T follicular helper cell (primary cell): ENCODE results near the gene GABRA1.

Experiments used
- DNase-seq: peaks from one replicate; pipeline ENCODE4 v3.0.0-alpha.2; 2020; ENCODE audit warnings: low read depth
- total RNA-seq, 2 experiments: gene quantifications; one replicate each; lab custom pipeline; 2026; lab: John Stamatoyannopoulos, UW

Gene GABRA1
- 0 to 0.04 reads per million in 2 experiments for total RNA-seq

DNA sequence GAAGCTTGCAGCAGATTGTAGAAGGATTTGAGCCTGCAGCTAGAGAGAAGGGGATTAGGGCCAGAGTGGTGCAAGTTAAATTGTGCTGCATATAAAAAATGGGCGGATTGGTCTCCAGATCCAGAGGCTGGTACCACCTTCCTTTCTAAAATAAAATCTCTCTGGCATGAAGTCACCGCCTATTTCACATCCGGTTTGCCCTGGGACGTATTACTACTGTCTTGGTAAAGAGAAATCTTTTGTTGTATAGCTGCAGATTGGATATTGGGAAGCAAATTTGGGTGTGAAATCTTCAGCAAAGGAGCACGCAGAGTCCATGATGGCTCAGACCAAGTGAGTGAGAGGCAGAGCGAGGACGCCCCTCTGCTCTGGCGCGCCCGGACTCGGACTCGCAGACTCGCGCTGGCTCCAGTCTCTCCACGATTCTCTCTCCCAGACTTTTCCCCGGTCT is at the start of gene GABRA1:
GABRA1 (plus strand) TSS at position 180 of the 451 bp plus-strand sequence. CDS start 2,691 bp downstream, outside the sequence.
- no peak for DNase-seq

DNA sequence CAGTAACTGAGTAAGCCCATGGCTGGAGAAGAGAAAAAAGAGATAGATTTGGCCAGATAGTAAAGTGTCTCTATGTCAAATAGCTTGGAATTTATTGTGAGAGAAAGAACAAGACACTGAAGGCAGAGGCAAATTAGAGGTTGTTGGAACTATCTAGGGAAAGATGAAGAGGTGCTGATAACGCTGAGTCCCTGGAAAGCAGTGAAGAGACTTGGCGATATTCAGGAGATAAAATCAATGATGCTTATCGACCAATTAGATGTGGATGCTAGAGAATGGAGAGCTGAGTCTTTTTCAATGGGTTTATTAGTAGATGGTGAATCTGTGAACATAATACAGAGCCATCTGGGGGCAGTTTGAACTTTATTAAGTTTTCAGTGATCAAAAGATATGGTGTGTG is 48.6 kb upstream of the GABRA1 start:
- no peak for DNase-seq

DNA sequence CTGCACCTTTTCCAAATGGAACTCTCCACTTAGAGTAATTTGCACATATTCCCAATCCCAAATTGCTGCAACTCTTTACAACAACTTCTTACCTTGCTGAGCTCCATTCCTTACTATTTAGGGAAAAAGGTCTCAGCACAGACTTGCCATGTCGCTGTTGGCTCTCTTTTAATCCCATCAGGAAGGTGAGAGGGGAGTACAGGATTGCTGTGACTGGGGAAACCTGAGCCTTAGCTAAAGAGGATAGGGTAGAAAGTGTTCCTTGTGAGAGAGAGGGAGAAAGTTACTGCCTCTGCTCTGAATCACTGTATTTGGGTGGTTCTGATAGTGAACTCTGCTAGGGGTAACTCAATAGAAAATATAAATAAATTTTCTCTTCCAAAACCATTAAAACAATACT is 43.7 kb upstream of the GABRA1 start:
- DNase-seq, result no peak

DNA sequence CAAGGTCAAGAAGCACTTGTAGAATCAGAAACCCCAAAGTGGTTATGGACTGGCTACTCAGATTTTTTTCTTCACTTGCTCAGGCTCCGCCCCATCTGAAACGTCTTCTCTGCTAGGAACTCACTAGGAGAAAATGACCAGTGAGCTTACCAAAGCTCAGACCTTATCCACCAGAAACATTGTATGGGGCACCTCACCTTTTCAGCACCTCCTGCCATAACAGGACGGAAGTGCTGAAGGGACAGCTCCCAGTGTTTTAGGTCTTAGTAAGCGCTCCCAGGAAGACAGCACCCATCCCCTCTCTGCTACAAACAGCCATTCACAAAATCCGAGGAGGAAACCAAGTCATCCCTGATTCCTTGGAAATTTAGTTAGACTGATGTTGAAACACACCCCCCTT is 1.2 kb upstream of the GABRA1 start:
- DNase-seq, result no peak

DNA sequence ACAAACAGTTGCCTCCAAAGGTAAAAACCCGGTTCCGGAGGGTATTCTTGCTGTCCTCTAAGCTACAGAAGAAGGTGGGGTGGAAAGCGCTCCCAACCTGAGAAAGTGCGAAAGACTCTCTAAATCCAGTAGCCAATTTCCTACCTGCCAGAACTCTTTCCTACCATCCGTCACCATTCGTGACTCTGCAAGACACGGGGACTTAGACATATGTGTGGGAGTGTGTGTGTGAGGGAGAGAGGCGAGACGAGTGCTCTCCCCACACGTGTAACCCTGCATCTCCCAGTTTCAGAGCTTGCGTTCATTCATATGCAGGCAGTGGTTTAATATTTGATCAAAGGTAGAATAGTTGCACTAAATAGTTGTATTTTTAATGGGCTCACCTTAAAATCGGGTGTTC is 473 bp upstream of the GABRA1 start:
- no peak for DNase-seq

DNA sequence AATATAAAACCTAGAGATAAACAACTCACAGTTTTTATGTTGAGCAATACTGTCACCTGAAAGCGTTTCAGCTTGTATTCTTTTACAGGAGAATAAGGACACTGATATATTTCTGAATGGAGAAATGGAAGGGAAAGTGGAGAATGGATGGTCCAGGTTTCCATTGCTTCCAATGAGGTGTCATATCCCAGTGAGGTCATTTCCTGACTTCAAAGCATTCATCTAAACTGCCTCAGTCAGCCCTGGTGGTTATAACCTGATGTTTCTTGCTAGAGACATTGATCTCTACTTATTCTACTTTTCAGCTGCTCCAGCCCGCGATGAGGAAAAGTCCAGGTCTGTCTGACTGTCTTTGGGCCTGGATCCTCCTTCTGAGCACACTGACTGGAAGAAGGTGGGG is 2.6 kb downstream of the GABRA1 start:
- DNase-seq, result no peak

DNA sequence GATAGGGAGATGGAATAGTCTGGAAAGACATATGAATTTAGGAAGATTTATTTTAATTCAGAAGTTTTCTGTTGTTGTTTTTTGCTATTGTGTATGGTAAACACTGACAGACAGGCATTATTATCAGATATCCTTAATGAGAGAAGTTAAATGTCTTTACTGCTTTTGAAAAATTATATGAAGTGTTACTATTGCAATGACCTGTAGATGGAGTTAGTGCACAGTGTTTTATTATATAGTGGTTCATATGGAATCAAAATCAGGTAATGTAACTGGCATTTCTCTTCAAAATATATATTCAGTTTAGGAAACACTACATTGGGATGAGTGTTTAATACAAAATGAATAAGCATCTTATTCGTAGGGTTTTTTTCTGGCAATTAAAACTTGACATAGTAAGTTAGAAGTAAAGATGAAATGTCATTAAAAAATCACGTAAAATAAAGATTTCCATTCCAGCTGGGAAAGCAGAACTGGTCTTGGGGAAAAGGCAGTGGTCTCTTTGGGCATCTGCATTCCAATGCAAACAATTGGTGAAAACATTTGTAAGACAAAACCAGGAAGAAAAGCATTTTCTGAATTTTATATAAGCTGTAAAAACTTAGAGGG is 3.9 kb downstream of the GABRA1 start:
- DNase-seq, result no peak

DNA sequence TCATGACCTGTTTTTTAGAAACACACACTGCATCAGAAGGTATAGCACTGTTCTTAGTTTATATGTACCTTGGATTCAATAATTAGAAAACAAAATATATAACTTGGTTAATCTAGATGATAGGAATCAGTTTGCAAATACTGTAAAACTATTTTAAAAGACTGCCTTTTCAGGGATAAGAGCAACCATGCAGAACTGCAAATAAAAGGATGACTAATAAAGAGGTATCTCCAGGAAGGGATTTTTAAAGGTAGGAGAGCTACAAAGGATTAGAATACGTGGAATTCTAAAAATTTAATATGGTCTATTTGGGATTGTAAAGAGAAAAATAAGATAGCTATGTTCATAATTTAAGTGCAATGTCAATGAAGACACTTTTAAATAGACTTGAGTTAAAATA is 9.4 kb downstream of the GABRA1 start:
- DNase-seq, result no peak

DNA sequence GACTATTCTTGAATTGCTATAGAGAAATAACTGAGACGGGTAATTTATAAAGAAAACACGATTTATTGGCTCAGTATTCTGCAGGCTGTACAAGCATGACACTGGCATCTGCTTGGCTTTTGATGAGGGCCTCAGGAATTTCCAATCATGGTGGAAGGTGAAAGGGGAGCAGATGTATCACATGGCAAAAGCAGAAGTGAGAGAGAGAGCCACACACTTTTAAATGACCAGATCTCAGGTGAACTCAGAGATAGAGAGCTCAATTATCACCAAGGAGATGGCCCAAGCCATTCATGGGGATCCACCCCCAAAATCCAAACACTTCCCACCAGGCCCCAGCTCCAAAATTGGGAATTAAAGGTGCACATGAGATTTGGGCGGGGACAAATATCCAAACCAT is 15.3 kb downstream of the GABRA1 start:
- no peak for DNase-seq

DNA sequence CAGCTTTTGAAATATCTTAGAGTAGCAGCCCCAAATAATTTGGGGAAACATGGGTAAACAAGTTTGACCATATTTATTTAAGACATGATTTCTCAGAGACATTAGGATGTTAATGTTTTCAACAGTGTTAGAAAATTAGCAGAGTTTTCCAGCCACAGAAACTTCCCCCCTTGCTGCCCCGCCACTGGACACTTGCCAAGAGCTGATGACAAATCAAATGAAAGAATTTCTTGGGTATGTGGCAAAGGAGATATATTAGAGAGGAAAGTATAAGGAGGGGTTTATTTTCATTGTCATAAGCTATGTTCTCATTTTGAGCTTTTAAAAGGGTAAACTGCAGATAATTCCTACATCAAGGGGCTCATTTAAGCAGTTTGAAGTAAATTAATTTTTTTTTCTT is 15.9 kb downstream of the GABRA1 start:
- no peak for DNase-seq

DNA sequence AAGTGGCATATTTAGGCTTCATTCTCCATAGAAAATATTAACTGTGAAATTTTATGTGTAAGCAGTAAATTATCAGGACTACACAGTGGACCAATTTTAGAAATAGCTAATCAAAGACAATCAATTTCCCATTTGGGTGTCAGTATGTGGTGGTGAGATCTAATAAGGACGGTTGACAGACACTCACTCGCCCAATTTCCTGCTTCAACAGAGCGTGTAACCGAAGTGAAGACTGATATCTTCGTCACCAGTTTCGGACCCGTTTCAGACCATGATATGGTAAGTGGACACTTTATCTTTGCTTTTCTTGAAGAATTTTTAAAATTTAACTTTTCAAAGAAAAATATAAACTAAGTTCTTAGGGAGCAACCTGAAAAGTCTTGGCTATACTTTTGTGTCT is 17.6 kb downstream of the GABRA1 start:
- no peak for DNase-seq

DNA sequence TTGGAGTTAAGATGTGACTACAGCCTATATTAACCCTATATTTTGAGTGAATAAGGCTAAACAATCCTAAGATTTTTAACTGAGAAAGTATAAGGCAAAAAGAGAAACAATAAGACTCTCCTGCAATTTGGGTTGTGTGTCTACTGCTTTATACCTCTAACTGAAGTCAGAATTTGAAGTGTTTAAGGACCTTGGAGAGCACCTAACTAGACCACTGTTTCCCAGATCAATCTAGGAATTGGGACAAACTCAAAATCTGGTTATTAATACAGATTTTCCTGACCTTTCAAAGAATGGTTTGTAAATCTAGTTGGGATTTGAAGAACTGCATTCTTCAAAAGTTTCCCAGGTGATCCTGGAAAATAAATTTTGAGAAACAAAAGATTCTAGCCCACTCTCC is 42.1 kb downstream of the GABRA1 start:
- no peak for DNase-seq

DNA sequence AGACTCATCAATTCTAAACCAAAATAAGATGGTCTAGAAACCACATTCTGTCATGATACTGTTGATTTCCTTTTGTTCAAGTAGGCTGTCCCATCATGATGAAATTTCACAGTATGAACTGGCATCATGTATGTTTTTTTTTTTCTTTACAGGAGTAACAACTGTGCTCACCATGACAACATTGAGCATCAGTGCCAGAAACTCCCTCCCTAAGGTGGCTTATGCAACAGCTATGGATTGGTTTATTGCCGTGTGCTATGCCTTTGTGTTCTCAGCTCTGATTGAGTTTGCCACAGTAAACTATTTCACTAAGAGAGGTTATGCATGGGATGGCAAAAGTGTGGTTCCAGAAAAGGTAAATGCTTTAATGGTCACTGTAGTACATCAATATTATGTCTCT is 47.6 kb downstream of the GABRA1 start:
- DNase-seq, result no peak

DNA sequence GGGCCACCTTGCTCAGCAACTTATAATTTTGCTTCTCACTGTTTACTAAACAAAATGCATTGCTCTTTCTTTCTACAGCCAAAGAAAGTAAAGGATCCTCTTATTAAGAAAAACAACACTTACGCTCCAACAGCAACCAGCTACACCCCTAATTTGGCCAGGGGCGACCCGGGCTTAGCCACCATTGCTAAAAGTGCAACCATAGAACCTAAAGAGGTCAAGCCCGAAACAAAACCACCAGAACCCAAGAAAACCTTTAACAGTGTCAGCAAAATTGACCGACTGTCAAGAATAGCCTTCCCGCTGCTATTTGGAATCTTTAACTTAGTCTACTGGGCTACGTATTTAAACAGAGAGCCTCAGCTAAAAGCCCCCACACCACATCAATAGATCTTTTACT is 49.1 kb downstream of the GABRA1 start:
- no peak for DNase-seq

DNA sequence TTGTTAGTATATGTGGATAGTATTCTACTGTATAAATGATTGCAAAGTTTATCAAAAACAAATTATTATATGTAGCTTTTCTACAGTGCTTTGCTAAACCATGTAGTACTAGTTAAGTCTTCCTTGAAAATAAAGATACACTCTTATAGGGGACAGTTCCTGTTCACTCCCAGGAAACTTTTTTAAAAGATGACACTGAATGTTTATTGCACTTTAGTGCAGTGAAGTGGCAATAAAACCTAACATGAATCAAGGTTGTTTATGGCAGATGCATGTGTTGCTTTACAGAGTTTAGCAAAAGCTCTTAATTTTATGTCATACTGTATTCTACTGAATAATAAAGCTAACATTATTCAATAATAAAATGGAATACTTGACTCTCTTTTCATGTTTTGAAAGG is 51.7 kb downstream of the GABRA1 start:
- DNase-seq, result no peak

DNA sequence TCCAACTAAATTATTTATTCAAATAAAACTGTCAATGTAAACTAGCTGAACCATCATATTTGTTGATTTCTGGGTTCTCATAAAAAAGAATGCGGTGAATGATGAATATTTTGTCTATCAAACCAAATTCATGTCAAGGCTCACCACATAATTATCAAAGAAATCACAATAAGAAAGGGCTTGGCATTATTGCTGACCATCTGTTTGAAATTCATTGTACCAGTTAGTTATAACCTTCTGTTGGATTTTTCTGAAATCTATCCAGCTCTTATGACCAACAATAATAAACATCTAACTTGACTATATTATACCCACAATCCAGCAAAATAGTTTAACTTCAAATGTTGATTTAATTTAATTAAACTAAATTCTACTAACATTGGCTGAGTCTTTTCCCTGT is 53.1 kb downstream of the GABRA1 start:
- no peak for DNase-seq

DNA sequence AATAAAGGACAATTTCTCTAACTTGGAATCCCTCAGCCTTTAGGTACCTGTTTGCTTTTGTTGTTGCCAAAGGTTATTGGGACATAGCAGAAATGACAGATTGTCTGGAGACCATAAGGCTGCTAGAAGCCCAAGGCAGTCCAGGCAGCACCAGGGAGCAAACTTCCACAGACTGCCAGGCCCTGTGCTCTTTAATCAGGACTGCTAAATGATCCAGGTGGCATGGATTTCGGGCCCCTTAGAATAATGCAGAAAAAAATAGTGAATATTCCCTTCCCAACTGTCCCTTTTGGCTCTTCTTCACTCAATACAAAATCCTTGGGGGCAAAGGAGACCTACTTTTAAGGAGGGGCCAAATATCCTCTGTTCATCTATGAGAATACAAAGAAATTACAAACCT is 73.9 kb downstream of the GABRA1 start:
- no peak for DNase-seq

DNA sequence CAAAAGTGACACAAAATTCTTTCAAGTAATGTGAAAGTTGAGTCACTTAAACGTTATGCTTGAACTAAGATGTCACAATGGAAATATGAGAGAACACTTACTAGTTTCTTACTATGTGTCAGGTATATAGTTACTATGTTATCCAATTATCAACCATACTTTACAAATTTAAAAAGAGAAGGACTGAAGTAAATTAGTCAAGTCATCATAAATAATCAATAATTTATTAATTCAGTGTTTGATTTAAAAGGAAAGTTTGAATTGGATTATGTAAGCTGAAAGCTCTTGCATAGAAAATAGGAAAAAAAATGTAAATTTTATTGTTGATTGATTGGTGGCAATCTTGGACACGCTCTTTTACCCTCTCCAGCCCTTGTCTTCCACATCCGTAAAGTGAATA is 76.3 kb downstream of the GABRA1 start:
- no peak for DNase-seq

DNA sequence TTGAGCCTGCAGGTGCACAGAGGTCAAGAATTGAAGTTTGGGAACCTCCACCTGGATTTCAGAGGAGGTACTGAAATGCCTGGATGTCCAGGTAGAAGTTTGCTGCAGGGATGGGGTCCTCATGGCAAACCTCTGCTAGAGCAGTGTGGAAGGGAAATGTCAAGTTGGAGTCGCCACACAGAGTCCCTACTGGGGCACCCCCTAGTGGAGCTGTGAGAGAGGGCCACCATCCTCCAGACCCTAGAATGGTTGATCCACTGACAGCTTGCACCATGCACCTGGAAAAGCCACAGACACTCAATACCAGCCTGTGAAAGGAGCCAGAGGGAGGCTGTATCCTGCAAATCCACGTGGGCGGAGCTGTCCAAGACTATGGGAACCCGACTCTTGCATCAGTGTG is 78.0 kb downstream of the GABRA1 start:
- DNase-seq, result no peak

DNA sequence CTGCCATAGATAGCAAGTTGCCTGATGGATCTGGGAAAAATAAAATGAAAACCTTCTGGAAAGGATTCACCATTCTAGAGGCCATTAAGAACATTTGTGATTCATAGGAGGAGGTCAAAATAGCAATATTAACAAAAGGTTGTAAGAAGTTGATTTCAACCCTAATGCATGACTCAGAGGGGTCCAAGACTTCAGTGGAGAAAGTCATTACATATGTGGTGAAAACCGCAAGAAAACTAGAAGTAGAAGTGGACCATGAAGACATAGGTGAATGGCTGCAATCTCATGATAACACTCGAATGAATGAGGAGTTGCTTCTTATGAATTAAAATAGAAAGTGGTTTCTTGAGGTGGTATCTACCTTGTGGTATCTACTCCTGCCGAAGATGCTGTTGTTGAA is 86.6 kb downstream of the GABRA1 start:
- no peak for DNase-seq

DNA sequence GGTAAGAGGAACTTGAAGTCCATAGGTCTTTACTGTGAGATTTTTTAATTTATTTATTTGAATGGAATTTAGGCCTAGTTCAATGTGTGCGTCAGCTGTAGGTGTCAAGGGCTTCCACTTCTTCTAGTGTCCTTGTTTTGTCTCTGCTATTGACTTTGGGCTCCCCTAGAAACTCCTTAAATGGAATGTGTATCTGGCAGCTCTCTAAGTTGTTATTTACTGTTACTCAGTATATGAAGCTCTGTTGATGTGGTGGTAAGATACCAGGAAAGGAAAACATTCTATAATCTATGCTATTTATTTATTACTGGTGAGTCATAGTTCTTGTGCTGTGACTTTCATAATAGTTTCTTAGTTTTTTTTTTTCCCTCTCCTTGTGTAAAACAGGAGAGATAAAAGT is 97.1 kb downstream of the GABRA1 start:
- no peak for DNase-seq

DNA sequence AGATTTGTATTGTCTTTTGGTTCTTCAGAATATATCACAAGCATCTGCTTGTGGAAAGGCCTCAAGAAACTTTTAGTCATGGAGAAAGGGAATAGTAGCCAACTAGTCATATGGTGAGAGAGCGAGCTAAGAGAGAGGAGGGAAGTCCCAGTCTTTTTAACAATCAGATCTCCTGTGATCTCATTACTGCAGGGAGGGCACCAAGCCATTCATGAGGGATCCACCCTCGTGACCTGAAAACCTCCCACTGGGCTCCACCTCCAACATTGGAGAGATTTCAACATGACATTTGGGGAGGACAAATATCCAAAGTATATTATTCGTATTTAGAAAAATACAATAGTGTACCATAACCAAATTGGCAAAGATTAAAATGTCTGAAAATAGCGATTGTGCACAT is 99.0 kb downstream of the GABRA1 start:
- DNase-seq, result no peak
